HL-60/S4 (cell line): Measurements from ENCODE around the gene KIAA2012.
"Not testable (repeated sequence)": the region's sequence is repeated elsewhere in the genome, so short reads cannot be mapped to it uniquely, and the experiment has no call there.

Source experiments
- in situ Hi-C: fragments of 300-500 bp; cut with MboI; formaldehyde crosslinking; loops from 2 replicates; pipeline ENCODE4 v1.14.3; 2022; ENCODE audit warnings: low sequenced_read_pairs

Gene KIAA2012

DNA sequence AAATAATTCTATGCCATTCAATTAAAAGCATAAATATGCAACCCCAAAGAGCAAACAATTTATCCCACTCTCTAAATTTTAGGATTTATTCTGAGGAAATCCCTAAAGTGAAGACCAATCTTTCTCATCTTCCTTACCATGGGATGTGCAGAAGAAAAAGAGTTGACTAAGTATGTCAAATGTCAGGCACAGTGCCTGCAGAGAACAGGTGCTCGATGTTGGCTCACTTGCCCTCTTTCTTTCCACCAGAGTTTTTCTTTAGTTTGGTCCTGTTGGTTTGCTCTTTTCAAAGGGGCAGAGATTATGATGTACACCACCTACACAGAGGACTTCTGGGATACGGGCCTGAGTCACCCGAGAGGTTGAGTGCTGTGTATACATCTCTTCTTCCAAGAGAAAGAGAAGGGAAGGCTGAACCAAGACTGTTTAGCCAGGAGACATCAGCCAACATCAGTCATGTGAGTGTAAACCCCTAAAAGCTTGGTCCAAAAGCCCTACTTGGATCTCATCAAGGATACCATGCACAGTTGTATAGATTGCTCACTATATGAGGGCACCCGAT is 113.7 kb downstream of the KIAA2012 start:
- in situ Hi-C loops, result loop anchor here (25.0 kb wide), 1 partner anchor 324 kb away; no protein-coding TSS in a partner anchor

DNA sequence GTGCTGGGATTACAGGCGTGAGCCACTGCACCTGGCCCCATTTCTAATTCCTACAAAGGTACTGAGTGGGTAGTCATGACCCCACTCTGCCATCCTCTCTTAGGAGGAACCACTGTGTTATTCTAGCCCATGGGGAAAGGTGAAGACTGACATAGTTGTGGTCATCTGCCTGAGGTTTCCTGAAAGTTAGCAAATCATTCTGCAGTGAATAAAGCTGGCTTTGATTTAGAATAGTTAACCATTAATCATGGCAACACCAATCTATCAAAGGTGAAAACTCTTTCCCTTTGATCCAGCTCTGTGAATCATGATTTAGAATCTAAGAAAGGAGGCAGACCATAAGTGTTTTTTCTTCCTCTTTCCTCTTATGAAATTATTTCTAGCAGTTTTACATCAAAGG is 114.5 kb downstream of the KIAA2012 start:
- in situ Hi-C loops, result loop anchor here (25.0 kb wide), 1 partner anchor 325 kb away; no protein-coding TSS in a partner anchor

DNA sequence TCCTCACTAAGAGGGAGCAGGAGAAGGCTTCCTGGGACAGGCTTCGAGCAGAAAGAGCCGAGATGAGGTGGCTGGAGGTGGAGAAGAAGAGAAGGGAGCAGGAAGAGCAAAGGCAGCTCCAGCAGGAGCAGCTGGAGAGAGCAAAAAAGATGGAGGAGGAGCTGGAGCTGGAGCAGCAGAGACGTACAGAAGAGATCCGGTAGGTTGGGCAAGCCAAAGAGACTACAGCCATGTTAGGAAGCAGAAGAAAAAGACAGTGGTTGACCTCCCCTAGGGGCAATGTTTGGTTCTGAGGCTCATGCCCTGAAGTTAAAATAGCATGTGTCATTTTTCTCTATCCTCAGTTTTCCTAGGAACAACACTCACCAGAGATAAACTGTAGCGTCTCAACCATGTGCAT is 120.2 kb downstream of the KIAA2012 start:
- in situ Hi-C loops, result loop anchor here (25.0 kb wide), 1 partner anchor 331 kb away; no protein-coding TSS in a partner anchor

DNA sequence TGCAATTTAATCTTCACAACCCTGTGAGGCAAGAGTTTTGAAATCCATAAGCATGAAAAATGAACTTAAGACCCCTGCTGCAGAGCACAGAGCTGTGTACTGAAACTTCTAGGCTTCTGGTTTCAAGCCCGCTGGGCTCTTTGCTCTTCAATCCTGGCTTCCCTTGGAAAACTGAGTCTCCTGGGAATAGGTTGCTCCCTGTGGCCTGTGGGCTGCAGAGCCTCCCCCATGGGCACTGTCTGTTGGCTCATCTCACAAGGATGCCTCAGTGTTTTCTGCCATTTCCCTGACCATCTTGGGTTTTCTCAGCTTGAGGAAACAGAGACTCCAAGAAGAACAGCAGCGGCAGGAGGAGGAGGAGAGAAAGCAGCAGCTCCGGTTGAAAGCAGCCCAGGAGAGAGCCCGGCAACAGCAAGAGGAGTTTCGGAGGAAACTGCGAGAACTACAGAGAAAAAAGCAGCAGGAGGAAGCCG is 120.9 kb downstream of the KIAA2012 start:
- in situ Hi-C loops, result loop anchor here (25.0 kb wide), 1 partner anchor 332 kb away; no protein-coding TSS in a partner anchor

DNA sequence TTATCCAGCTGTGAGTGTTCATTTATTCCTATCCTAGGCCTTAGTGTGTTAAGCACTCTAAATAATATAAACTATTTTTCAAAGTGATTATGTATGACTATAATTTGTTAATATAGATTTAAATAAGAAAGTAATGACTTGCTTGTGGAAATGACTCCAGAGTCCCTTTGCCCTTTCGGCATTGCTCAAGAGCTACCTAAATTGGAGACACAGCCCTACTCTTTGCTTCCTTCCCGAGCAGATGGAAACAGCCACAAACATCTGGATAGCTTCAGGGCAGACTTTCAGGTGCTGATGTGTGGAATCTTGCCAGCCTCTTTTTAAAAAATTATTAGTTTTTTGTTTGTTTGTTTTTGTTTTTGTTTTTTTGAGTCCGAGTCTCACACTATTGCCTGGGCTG is 121.4 kb downstream of the KIAA2012 start:
- in situ Hi-C loops, result loop anchor here (25.0 kb wide), 1 partner anchor 332 kb away; no protein-coding TSS in a partner anchor

DNA sequence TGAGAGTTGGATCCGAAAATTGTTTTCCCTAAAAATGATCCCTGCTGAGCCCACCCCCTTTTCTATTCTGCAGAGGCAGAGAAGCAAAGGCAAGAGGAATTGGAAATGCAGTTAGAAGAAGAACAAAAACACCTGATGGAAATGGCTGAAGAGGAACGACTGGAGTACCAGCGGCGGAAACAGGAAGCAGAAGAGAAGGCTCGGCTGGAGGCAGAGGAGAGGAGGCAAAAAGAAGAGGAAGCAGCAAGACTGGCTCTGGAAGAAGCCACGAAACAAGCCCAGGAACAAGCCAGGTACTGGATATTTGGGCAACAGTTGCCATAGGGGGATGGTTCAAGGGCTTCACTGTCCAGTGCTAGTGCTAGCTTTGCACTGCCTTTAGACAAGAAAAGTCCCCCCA is 123.7 kb downstream of the KIAA2012 start:
- in situ Hi-C loops, result loop anchor here (25.0 kb wide), 1 partner anchor 334 kb away; no protein-coding TSS in a partner anchor

DNA sequence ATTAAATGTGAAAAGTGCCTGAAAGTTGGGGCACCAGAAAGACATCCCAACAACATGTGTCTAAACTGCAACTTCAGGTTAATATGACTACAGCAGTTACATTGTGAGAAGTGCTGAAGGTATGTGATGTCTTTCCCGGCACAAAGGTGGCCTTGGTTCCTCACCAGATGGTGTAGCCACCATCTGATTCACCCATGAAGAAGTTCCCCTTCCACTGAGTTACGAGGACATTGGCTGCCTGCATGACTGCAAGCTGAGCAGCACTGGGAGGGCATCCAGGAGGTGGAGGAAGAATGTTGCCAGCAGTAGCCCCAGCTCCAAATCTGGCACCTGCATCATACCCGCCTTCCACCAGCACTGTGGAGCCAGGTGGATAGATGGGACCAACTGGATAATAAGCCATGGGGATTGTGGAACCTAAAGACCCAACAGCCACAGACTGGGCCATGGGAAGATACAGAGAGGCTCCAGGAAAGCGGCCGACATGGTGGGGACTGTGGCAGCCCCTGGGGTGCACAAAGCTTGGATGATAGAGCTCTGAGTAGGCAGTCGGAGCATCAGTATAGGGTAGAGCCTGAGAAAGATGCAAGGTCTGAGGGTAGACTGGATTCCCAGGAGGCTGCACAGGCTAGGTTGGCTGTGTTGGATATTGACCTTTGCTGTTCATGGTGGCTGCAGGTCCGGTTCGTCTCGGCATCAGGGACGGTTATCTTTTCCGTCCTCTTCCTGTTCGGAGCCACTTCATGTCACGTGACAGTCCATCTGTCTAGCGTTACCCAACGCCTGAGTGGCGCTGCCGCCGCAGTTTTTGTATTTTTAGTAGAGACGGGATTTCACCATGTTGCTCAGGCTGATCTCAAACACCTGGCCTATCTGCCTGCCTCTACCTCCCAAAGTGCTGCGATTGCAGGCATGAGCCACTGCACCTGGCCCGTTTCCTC is 128.4 kb downstream of the KIAA2012 start:
- in situ Hi-C loops, result no loop called here

DNA sequence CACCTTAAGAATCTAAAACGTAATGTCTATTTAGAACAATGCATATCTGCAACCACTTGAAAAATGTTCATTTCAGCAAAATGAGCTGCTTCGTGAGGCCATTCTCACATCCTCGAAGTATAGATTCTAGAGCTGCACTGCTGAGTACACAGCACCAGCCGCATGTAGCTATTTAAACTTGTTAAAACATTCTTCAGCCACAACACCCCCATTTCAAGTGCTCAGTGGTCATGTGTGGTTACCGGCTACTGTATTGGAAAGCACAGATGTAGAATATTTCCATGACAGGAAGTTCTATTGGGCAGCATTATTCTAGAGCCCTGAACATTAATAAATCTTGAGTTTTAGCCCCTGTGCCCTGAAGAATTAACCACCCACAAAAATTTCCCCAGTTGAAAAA is 130.3 kb downstream of the KIAA2012 start:
- in situ Hi-C loops, result no loop called here

DNA sequence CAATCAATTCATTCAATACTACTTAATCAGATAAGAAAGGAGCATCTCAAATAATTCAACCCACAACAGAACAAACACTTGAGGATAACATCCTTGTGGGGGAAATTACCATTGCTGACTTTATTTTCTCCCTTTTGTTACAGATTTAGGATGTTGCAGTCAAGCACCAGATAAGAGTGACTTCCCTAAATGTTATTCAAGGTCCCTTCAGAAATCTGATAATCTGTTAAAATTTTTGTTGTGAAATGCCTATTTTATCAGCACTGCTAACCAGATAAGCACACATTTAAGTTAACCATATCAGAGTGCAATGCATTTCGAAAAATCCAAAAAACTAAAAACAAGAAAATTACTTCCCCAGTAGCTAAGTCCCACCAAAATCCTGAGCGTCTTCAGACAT is 131.8 kb downstream of the KIAA2012 start:
- in situ Hi-C loops, result no loop called here

DNA sequence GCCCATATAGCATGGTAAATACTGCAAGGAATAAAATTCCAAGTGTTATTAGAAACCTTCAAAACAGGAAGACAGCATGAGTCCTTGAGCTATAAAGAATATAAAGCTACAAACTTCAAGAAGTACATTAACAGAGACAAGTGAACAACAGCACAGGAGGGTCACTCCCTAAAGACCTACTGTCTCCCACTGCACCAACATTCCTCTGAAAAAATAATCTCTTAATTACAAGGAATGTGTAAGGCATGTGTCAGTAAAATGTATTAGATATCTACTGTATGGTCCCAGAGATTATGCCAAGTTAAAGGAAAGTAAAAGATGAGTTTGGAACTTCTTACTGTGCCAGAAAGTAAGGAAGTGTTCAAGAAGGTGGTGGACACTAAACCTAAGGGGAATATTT is 135.5 kb downstream of the KIAA2012 start:
- in situ Hi-C loops, result no loop called here

DNA sequence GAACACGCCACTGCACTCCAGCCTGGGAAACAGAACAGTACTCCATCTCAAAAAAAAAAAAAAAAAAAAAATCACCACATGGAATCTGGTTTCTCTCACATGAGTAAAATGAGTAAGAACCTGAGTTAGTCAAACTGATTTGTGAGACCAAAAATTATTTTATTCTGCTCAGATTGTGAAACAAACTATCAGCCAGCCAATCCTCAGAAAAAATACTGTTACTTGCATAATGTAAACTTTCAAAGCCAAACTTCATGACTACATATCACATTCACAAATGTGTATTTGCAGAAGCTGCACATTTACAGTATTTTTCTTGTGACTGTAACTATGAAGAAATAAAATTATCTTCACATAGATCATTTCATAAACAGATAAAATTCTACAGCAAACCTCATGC is 142.1 kb downstream of the KIAA2012 start:
- in situ Hi-C loops, result no loop called here

DNA sequence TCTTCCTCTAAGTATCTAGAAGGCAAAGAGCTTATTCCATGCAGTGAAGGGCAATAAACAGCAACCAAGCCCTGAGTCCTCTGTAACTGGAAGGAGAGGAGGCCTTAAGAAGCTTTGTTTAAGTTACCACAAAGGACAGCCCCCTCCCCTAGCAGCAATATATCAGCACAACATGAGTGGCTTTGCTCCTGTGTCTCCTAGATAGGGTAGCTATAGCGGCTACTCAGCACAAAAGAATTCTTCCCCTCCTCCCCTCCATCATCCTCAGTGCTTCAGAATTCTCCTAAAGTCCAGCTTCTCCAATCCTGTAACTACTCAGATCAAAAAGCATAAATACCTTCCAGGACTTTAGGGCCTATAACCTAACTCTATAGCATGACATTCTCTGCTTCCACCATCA is 148.8 kb downstream of the KIAA2012 start:
- in situ Hi-C loops, result no loop called here

DNA sequence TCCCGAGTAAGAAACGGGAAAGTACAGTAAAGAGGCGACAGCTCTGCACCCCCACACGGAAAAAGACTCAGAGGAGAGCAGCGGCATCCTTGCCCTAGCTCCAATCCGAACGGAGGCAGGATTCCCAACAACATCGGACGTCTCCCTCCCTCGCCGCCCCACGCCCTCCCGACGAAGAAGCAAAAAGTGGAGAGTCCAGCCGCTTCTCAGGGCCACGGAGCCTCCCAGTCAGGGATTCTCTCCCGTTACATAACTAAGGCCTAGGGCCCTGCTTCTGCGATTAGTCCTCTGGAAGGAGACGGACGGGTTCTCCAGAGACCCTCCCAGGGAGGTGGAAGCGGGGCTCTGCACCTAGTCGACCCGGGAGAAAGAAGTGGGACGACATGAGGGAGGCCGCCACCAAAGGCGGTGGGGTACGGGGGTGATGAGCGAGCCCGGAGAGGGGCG is 164.8 kb downstream of the KIAA2012 start:
- in situ Hi-C loops, result no loop called here

DNA sequence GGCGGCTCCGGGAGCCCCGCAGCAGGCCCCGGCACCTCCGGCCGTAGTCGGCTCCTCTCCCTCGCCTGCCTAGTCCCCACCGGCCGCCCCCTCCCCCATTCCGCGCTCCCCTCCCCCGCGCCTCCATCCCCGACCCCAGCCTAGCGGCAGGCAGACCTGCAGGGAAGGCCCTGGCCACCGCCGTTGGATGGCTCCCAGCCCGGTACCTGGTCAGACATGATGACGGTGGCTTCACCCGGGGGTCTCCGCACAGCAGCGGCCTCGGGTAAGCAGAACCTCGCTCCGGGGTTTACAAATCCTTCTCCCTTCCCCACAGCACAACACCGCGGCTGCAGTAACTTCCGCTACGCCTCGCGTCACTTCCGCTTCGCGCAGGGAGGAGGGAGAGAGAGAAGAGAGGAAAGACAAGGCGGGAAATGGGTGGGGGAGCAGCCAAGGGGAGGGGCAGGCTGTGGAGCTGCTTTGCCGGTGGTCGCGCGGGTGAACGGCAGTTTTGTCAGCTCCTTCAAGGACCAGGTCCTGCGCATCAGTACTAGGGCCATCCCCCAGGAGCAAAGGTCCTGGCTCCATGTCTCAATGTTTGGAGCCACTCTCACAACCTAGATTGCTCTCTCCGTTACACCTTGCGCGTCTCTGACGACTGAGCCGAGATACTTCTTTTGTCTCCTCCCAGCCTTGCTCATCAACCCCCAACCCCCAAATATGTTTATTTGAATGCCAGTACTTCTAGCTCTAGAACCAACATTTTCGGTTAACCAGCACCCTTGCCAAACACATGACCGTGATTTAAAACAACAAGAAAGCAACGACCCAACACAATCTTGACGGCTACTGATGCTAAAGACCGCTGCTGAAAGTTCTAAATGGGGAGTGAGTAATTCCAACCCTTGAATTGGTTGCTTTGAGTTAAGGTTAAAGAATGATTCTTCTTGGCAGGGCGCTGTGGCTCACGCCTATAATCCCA is 165.5 kb downstream of the KIAA2012 start, which contains the start of gene SUMO1:
TSS of gene SUMO1 (minus strand) at position 364 of the 964 bp plus-strand sequence. CDS start at position 218, 146 bp downstream.
- in situ Hi-C loops, result no loop called here

DNA sequence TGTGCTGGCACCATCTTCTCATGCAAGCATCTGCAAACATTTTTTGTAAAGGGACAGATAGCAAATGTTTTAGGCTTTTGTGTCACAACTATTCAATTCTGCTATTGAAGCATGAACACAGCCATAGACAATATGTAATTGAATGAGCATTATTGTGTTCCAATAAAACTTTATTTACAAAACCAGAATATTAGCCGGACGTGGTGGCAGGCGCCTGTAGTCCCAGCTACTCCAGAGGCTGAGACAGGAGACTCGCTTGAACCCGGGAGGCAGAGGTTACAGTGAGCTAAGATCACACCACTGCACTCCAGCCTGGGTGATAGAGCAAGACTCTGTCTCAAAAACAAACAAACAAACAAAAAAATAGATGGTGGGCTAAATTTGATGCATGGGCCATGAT is 174.7 kb downstream of the KIAA2012 start:
- in situ Hi-C loops, result not testable (repeated sequence)

DNA sequence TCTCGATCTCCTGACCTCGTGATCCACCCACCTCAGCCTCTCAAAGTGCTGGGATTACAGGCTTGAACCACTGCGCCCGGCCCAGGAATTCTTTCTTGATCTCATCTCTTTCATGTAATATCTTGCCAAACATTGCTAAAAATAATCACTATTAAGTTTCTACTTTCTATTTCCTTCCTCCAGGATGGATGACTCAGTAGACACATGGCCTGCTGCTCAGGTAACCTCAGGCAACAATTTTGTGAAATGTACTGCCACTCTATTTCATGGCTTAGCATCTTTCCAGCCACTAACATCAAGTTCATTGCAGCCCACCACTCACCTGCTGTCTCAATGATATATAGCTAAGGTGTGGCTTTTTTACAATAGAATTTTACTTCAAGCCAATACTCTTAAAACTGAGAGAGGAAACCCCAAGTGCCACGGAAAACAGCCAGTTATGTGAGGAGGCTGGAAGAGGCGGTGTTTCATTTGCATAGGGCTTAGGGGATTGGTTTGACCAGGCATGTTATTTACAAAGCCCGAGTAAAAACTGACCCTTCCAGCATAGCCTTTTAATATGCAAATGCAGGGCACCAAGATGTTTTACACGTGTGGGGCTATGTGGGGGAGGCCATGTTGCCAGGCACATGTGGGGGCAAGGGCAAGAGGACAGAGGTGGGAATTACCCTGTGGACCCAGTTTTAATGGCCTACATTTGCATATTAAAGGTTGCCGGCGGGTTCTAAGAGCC is 176.6 kb downstream of the KIAA2012 start:
- in situ Hi-C loops, result no loop called here

DNA sequence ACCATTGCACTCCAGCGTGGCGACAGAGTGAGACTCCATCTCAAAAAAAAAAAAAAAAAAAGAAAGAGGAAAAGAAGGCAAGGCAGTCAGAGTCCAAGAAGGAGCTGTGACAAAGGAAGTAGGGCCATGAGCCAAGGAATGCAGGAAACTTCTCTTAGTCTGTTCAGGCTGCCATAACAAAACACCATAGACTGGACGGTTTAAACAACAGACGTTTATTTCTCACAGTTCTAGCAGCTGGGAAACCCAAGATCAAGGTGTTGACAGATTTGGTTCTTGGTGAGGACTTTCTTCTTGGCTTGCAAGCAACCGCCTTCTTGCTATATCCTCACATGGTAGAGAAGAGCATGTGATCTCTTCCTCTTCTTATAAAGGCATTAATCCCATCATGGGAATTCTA is 178.4 kb downstream of the KIAA2012 start:
- in situ Hi-C loops, result no loop called here
